IPS-15b (cell line): Measurements from ENCODE around the gene CSF1R.
"Not testable (repeated sequence)": the region's sequence is repeated elsewhere in the genome, so short reads cannot be mapped to it uniquely, and the experiment has no call there.

Experiments
- H3K27me3 ChIP-seq: one replicate; pipeline ENCODE4 v1.6.1; 2013; ENCODE audit warnings: low read length; ENCODE audit not compliant: control insufficient read depth, insufficient read depth
- H3K36me3 ChIP-seq: one replicate; pipeline ENCODE4 v1.6.1; 2013; ENCODE audit warnings: low read length; ENCODE audit not compliant: control insufficient read depth, insufficient read depth
- H3K4me1 ChIP-seq: one replicate; pipeline ENCODE4 v1.6.1; 2013; ENCODE audit warnings: mild to moderate bottlenecking, low read length; ENCODE audit not compliant: control insufficient read depth, insufficient read depth
- H3K4me3 ChIP-seq: one replicate; pipeline ENCODE4 v1.5.1; 2013; ENCODE audit warnings: low read depth, low read length
- H3K9ac ChIP-seq: one replicate; pipeline ENCODE4 v1.6.1; 2013; ENCODE audit warnings: low read depth, mild to moderate bottlenecking, low read length
- H3K9me3 ChIP-seq: one replicate; pipeline ENCODE4 v1.6.1; 2013; ENCODE audit warnings: mild to moderate bottlenecking, low read length; ENCODE audit not compliant: control insufficient read depth, insufficient read depth

CSF1R gene

GRCh38 chr5:150055326-150056074 is 30.9 kb downstream of the CSF1R start:
- H3K36me3 ChIP-seq = peaks cover 27% of the 10 kb centered on the region
- H3K4me3 ChIP-seq = no peak overlapping the region
- no peaks in the 10 kb centered on the region for H3K9me3 ChIP-seq
- no peaks in the 10 kb centered on the region for H3K27me3 ChIP-seq
- H3K4me1 ChIP-seq = peaks cover 8% of the 10 kb centered on the region
- H3K9ac ChIP-seq = no peak overlapping the region

- Histone ChIP-seq H3K4me1 (peaks cover 8% of the 10 kb centered on the region), H3K36me3 (peaks cover 35% of the 10 kb centered on the region)
Observed at GRCh38 chr5:150054569-150054968, 31.8 kb downstream of the CSF1R start.

GRCh38 chr5:150053713-150054392 is 32.5 kb downstream of the CSF1R start:
- Histone ChIP-seq H3K27me3 (no peaks in the 10 kb centered on the region), H3K4me3 (no peak overlapping the region), H3K4me1 (peaks cover 8% of the 10 kb centered on the region), H3K36me3 (peaks cover 42% of the 10 kb centered on the region), H3K9ac (no peak overlapping the region), H3K9me3 (no peaks in the 10 kb centered on the region)

More at GRCh38 chr5:150054569-150054968, 31.8 kb downstream of the CSF1R start:
- H3K4me3 ChIP-seq = no peak overlapping the region
- H3K9ac ChIP-seq = no peak overlapping the region
- H3K9me3 ChIP-seq = no peaks in the 10 kb centered on the region
- no peaks in the 10 kb centered on the region for H3K27me3 ChIP-seq

DNA sequence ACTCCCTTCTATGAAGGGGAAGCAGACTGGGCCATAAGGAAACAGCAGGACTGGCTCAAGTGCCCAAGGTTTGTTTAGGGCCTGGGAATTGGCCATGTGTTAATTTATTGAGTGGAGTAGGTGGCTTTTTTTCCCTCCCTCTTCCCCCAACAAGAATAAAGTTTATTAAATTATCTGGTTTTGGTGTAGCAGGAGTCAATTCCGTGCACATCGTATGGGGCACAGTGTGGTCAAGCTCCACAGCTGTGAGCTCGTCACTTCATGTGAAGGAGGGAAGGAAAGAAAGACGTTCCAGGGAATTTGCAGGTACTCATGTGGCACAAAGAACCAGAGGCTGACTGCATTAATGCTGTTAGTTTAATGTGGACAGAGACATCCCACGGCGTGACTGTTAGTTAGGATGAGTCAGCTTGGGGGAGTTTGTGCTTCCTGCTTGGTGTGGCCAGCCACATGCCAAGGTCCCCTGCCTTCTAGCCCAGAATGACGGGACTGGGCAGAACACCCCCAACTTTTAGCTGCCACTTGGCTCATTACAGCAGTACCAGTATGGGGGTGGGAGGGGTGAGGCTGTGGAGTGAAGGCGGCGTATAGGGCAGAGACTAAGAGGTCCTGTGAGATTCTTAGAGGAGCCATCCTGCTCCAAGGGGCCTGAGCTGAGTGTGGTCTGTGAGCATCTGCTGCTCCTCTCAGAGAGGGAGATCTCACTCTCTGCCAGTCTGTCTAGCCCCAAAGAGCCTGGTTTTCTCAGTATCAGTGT is 33.2 kb downstream of the CSF1R start:
- Histone ChIP-seq H3K36me3 (peaks cover 49% of the 10 kb centered on the region), H3K4me3 (no peak overlapping the region), H3K4me1 (peaks cover 5% of the 10 kb centered on the region), H3K27me3 (no peaks in the 10 kb centered on the region), H3K9ac (no peak overlapping the region), H3K9me3 (no peaks in the 10 kb centered on the region)

DNA sequence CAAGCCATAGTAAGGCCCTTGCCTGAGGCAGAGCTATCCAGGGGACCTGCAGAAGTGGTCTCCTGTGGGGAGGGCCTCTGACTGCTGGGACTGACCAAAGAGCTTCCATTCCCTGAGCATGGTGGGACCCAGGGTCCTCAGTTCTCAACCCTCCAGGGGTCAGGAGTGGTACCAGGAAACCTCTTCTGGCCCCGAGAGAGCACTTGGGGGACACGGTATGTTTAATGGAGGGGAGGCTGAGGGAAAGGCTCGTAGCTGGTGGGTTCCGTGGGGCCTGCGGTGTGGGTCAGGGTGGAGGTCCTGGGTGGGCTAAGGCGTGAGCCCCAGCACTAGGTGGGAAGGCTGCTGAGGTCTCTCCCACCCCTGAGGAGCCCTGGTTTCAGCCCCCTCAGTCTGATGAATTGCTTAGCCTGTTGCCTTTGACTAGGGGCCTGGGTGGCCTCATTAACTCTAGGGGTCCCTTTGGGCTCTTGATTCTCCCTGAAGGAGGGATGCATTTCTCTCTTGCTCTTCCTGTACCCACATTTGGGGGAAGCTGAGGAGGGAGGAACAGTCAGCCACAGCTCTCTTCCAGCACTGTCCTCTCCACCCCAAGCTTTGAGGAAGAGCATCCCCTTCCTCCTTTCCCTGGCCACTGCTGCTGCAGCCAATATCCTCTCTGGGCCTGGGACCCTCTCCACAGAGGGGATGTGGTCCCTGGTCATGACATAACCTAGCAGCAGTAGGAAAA is 34.0 kb downstream of the CSF1R start:
- Histone ChIP-seq H3K9ac (no peak overlapping the region), H3K4me3 (no peak overlapping the region), H3K36me3 (peaks cover 56% of the 10 kb centered on the region), H3K9me3 (no peaks in the 10 kb centered on the region), H3K4me1 (peaks cover 1% of the 10 kb centered on the region), H3K27me3 (no peaks in the 10 kb centered on the region)

DNA sequence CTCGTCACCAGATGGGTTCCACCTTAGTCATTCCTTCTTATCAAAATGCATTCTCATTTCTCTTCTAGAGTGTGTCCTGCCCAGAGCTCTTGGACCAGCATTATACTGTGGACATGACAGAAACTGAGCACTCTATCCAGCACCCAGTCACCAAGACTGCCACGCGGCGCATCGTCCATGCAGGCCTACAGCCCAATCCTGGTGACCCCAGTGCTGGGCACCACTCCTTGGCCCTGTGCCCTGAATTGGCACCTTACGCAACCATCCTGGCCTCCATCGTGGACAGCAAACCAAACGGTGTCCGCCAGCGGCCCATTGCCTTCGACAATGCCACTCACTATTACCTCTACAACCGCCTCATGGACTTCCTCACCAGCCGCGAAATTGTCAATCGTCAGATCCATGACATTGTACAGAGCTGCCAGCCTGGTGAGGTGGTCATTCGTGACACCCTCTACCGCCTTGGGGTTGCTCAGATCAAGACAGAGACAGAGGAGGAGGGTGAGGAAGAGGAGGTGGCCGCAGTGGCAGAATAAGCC is 34.6 kb downstream of the CSF1R start:
- H3K36me3 ChIP-seq = peaks cover 60% of the 10 kb centered on the region
- no peaks in the 10 kb centered on the region for H3K4me1 ChIP-seq
- H3K4me3 ChIP-seq = no peak overlapping the region

GRCh38 chr5:150050172-150050811 is 36.1 kb downstream of the CSF1R start:
- not testable (repeated sequence) for H3K4me3 ChIP-seq, H3K27me3 ChIP-seq, H3K9ac ChIP-seq, H3K9me3 ChIP-seq, H3K4me1 ChIP-seq
- peaks cover 69% of the 10 kb centered on the region for H3K36me3 ChIP-seq

More for the DNA sequence above, 34.6 kb downstream of the CSF1R start:
- Histone ChIP-seq H3K9me3 (no peaks in the 10 kb centered on the region), H3K27me3 (no peaks in the 10 kb centered on the region), H3K9ac (no peak overlapping the region)

GRCh38 chr5:150046031-150046430 is 40.3 kb downstream of the CSF1R start:
- no peaks in the 10 kb centered on the region for H3K4me1 ChIP-seq
- H3K36me3 ChIP-seq = peaks cover 67% of the 10 kb centered on the region
- H3K27me3 ChIP-seq = no peaks in the 10 kb centered on the region
- no peak overlapping the region for H3K9ac ChIP-seq
- H3K4me3 ChIP-seq = no peak overlapping the region
- H3K9me3 ChIP-seq = no peaks in the 10 kb centered on the region

DNA sequence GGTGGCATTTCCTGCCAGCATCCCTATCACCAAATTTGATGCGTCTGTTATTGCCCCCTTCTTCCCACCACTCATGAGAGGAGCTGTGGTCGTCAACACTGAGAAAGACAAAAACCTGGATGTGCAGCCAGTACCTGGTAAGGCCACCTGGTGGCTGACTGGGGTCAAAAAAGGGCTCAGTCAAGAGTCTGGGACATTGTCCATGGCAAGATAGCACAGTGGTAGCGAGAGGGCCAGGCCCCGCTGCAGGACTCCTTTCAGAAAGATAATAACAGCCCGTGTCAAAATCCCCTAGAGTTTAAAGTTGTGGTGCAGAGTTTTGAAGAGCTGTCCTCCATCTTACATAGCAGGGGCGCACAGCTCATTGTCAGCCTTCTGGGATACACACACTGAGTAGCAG is 40.8 kb downstream of the CSF1R start:
- H3K9ac ChIP-seq = no peak overlapping the region
- H3K9me3 ChIP-seq = no peaks in the 10 kb centered on the region
- H3K4me1 ChIP-seq = no peaks in the 10 kb centered on the region
- H3K4me3 ChIP-seq = no peak overlapping the region
- no peaks in the 10 kb centered on the region for H3K27me3 ChIP-seq
- peaks cover 68% of the 10 kb centered on the region for H3K36me3 ChIP-seq

- no peak overlapping the region for H3K9ac ChIP-seq
- H3K4me3 ChIP-seq = no peak overlapping the region
- peaks cover 64% of the 10 kb centered on the region for H3K36me3 ChIP-seq
- H3K9me3 ChIP-seq = no peaks in the 10 kb centered on the region
- no peaks in the 10 kb centered on the region for H3K4me1 ChIP-seq
- no peaks in the 10 kb centered on the region for H3K27me3 ChIP-seq
Observed at GRCh38 chr5:150044712-150045111, 41.6 kb downstream of the CSF1R start.

DNA sequence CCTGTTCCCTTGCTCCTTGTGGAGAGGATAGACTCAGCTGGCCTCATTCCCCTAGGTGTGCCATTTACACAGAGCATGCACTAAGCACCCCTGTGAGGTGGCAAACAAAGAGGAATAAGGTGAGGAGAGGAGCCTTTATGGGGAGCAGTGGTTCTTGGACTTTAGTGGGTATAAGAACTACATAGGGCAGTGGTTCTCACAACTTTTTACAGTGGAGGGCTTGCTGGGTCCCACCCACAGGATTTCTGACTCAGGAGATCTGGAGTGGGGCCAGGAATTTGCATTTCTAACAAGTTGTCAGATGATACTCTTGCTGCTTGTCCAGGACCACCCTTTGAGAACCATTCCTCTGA is 42.0 kb downstream of the CSF1R start:
- Histone ChIP-seq H3K36me3 (peaks cover 60% of the 10 kb centered on the region), H3K27me3 (no peaks in the 10 kb centered on the region), H3K4me1 (no peaks in the 10 kb centered on the region), H3K9me3 (no peaks in the 10 kb centered on the region), H3K9ac (no peak overlapping the region), H3K4me3 (no peak overlapping the region)
